HCT116 (cell line): ENCODE results near the gene PLOD1. TPM values are rescaled to one million over a fixed set of nuclear protein-coding genes. Genes with fewer than 3 reads are reported as not detected.

Experiments used
- ATAC-seq: fragments of 200-7000 bp; cut with Tn5 transposase; 2 replicates; pipeline ENCODE4 v1.9.1; 2020; ENCODE audit warnings: mild to moderate bottlenecking, moderate library complexity
- BruUV-seq: library from RNA; stranded (reverse); fragments of 400-500 nt; replicated peaks from 2 replicates; lab custom pipeline; 2021; lab: Mats Ljungman, UMichigan
- CTCF ChIA-PET: fragments of 300-600 bp; sonication (Branson Sonifier 250); formaldehyde crosslinking; loops from one replicate; lab custom pipeline; 2021; ENCODE audit warnings: antibody characterized with exemption; lab: Charles Lee
- POLR2A ChIA-PET: fragments of 300-600, 350-600 bp; sonication (Branson Sonifier 250); formaldehyde crosslinking; loops from one replicate; lab custom pipeline; 2021; ENCODE audit warnings: antibody characterized with exemption; lab: Charles Lee
- RAD21 ChIA-PET, 2 experiments: fragments of 300-600 bp; sonication (Branson Sonifier 250); formaldehyde crosslinking; loops; one replicate each; lab custom pipeline; 2023; ENCODE audit warnings: low total read pairs in 2 of 2; ENCODE audit not compliant: uncharacterized antibody in 2 of 2, unreplicated experiment in 2 of 2, low non-redundant PET in 1 of 2; lab: Charles Lee
- DNase-seq: peaks from one replicate; pipeline ENCODE4 v3.0.0-alpha.2; 2010; ENCODE audit warnings: low read depth, low spot score
- H2AFZ ChIP-seq: fragments of 200-600 bp; shearing (Covaris generic), sonication (generic); 2 replicates; pipeline ENCODE4 v1.6.1; 2017; ENCODE audit warnings: low read depth, mixed run types, mixed read lengths, antibody characterized with exemption, low read length; ENCODE audit not compliant: poor library complexity, severe bottlenecking
- H3K27ac ChIP-seq: 2 replicates; pipeline ENCODE4 v1.5.1; 2012; ENCODE audit warnings: low read depth, low read length
- H3K27me3 ChIP-seq: fragments of 200-600 bp; sonication (generic); 2 replicates; pipeline ENCODE4 v1.6.1; 2016; ENCODE audit warnings: mixed run types, low read length, mixed read lengths; ENCODE audit not compliant: insufficient read depth
- H3K36me3 ChIP-seq, 2 experiments: fragments of 200-500 bp in 1 of 2; fragments of 200-600 bp in 1 of 2; sonication (Bioruptor generic) in 1 of 2; sonication (generic) in 1 of 2; 2 replicates each; pipeline versions ENCODE4 v1.5.1 to v1.6.1; 2014 to 2016; ENCODE audit warnings: low read length in 2 of 2, inconsistent platforms in 1 of 2, mixed read lengths in 1 of 2, mixed run types in 1 of 2; ENCODE audit not compliant: insufficient read depth in 2 of 2, control insufficient read depth in 1 of 2
- H3K4me1 ChIP-seq, 2 experiments: fragments of 200-600 bp in 1 of 2; sonication (generic) in 1 of 2; 2 replicates each; pipeline versions ENCODE4 v1.5.1 to v1.6.1; 2012 to 2017; ENCODE audit warnings: low read length in 2 of 2, inconsistent platforms in 1 of 2, mild to moderate bottlenecking in 1 of 2, mixed read lengths in 1 of 2, mixed run types in 1 of 2, moderate library complexity in 1 of 2; ENCODE audit not compliant: insufficient read depth in 2 of 2, control insufficient read depth in 1 of 2
- H3K4me2 ChIP-seq: fragments of 200-600 bp; sonication (generic); 2 replicates; pipeline ENCODE4 v1.6.1; 2017; ENCODE audit warnings: mixed run types, low read length, mixed read lengths
- H3K4me3 ChIP-seq, 2 experiments: fragments of 200-600 bp in 1 of 2; sonication (generic) in 1 of 2; replicated peaks in 1 of 2; 2 replicates each; pipeline ENCODE4 v1.5.1; 2011 to 2016; ENCODE audit warnings: low read length in 2 of 2, control low read depth in 1 of 2, low read depth in 1 of 2, mild to moderate bottlenecking in 1 of 2, mixed read lengths in 1 of 2, mixed run types in 1 of 2
- H3K79me2 ChIP-seq: fragments of 200-600 bp; sonication (generic); 2 replicates; pipeline ENCODE4 v1.6.1; 2017; ENCODE audit warnings: mild to moderate bottlenecking, mixed run types, low read length, moderate library complexity, mixed read lengths; ENCODE audit not compliant: insufficient read depth
- H3K9ac ChIP-seq: fragments of 200-600 bp; sonication (generic); 2 replicates; pipeline ENCODE4 v1.6.1; 2016; ENCODE audit warnings: low read length, mixed read lengths
- H3K9me2 ChIP-seq: fragments of 200-600 bp; sonication (generic), shearing (Covaris generic); 2 replicates; pipeline ENCODE4 v1.6.1; 2017; ENCODE audit warnings: mixed run types, mild to moderate bottlenecking, moderate library complexity; ENCODE audit not compliant: insufficient read depth
- H3K9me3 ChIP-seq, 2 experiments: fragments of 200-500 bp in 1 of 2; fragments of 200-600 bp in 1 of 2; sonication (Bioruptor generic) in 1 of 2; sonication (generic) in 1 of 2; 2 replicates each; pipeline ENCODE4 v1.6.1; 2014 to 2017; ENCODE audit warnings: low read length in 2 of 2, mixed read lengths in 2 of 2, inconsistent platforms in 1 of 2, low read depth in 1 of 2, mild to moderate bottlenecking in 1 of 2, mixed run types in 1 of 2, moderate library complexity in 1 of 2; ENCODE audit not compliant: control insufficient read depth in 1 of 2, insufficient read depth in 1 of 2
- H4K20me1 ChIP-seq: fragments of 200-600 bp; sonication (generic), shearing (Covaris generic); 2 replicates; pipeline ENCODE4 v1.6.1; 2017; ENCODE audit warnings: mixed run types, mild to moderate bottlenecking, moderate library complexity; ENCODE audit not compliant: insufficient read depth
- CTCF ChIP-seq, 3 experiments: fragments of 200-600 bp in 1 of 3; sonication (generic) in 1 of 3; IDR thresholded peaks in 2 of 3; conservative IDR thresholded peaks in 1 of 3; 2 replicates each; pipeline ENCODE4 v1.5.1; 2012 to 2017; ENCODE audit warnings: low read depth in 2 of 3, low read length in 2 of 3, antibody characterized with exemption in 1 of 3, borderline replicate concordance in 1 of 3, control low read depth in 1 of 3, mild to moderate bottlenecking in 1 of 3, mixed read lengths in 1 of 3, mixed run types in 1 of 3, moderate library complexity in 1 of 3; ENCODE audit not compliant: insufficient read depth in 1 of 3
- ELF1 ChIP-seq: IDR thresholded peaks from 2 replicates; pipeline ENCODE4 v1.6.1; 2012; ENCODE audit warnings: low read depth, borderline replicate concordance
- EZH2 ChIP-seq: fragments of 200-600 bp; sonication (generic); IDR thresholded peaks from 2 replicates; pipeline ENCODE4 v1.6.1; 2017; ENCODE audit warnings: antibody characterized with exemption, mixed run types
- JUND ChIP-seq: IDR thresholded peaks from 2 replicates; pipeline ENCODE4 v1.6.1; 2012
- POLR2AphosphoS5 ChIP-seq: IDR thresholded peaks from 2 replicates; pipeline ENCODE4 v1.6.1; 2011; ENCODE audit warnings: mild to moderate bottlenecking, low read depth, low read length, moderate library complexity
- ZBTB33 ChIP-seq: IDR thresholded peaks from 2 replicates; pipeline ENCODE4 v1.6.1; 2011; ENCODE audit warnings: mild to moderate bottlenecking, low read length, moderate library complexity; ENCODE audit not compliant: insufficient replicate concordance; ENCODE audit errors: extremely low read depth
- ZFX ChIP-seq: fragments of 450-650 bp; IDR thresholded peaks from 2 replicates; pipeline ENCODE4 v1.6.1; 2017
- intact Hi-C: fragments of 100-400 bp; cut with micrococcal nuclease; formaldehyde crosslinking; loops from 2 replicates; pipeline ENCODE4 v1.10.0; 2022
- total RNA-seq: library from RNA; stranded (reverse); gene quantifications from one replicate; pipeline ENCODE4 v1.2.1, GENCODE V29; 2021; ENCODE audit not compliant: unreplicated experiment

Gene PLOD1
- total RNA-seq, 1 experiment from 2014 or later, result 175 TPM

- peak overlapping the region; percentile 8 for H3K4me2 ChIP-seq
- ChIA-PET POLR2A (no interaction called here), RAD21 (no interaction called here), CTCF (no interaction called here)
- ATAC-seq, result no peak
- H3K36me3 ChIP-seq, result peaks cover 14 to 19% of the 10 kb centered on the region in 2 experiments; a peak in 3 of 4 replicates
- BruUV-seq, result no TSS peak
- H3K79me2 ChIP-seq, result no peaks in the 10 kb centered on the region
- H3K4me1 ChIP-seq, result peaks cover 0 to 19% of the 10 kb centered on the region in 2 experiments; a peak in 2 of 4 replicates
- H2AFZ ChIP-seq, result no peak overlapping the region
- H3K27ac ChIP-seq, result peak overlapping the region; percentile 16; the same call in 1 of the 2 replicates
- H4K20me1 ChIP-seq, result no peaks in the 10 kb centered on the region
- DNase-seq, result no peak
- no peaks in the 10 kb centered on the region for H3K9me2 ChIP-seq
- H3K9ac ChIP-seq, result no peak overlapping the region
- intact Hi-C loops, result no loop called here
- no peak overlapping the region for H3K4me3 ChIP-seq
- TF ChIP-seq POLR2AphosphoS5 (no peak), EZH2 (no peak), CTCF (IDR thresholded peaks at IDR 0.05 in 2 of 3, conservative IDR thresholded peaks at IDR 0.05 in 1 of 3; ENCODE audit: borderline replicate concordance in 1 of 3, insufficient read depth in 1 of 3, low read depth in 2 of 3, low read length in 2 of 3) (peak in 2 of 3 experiments; percentile 37 to 45; a peak in 4 of 6 replicates), ELF1 (no peak), ZFX (no peak), JUND (no peak), ZBTB33 (no peak)
- H3K27me3 ChIP-seq, result no peaks in the 10 kb centered on the region
- no peaks in the 10 kb centered on the region for H3K9me3 ChIP-seq
These were observed 79.8 kb downstream of the PLOD1 start for GRCh38 chr1:12014141-12014991.
